ENCODE data around the gene MSMP. TPM values are rescaled to one million over a fixed set of nuclear protein-coding genes. Genes with fewer than 3 reads are reported as not detected.

MSMP gene
- total RNA-seq, 1 experiment from 2014 or later: not detected

DNA sequence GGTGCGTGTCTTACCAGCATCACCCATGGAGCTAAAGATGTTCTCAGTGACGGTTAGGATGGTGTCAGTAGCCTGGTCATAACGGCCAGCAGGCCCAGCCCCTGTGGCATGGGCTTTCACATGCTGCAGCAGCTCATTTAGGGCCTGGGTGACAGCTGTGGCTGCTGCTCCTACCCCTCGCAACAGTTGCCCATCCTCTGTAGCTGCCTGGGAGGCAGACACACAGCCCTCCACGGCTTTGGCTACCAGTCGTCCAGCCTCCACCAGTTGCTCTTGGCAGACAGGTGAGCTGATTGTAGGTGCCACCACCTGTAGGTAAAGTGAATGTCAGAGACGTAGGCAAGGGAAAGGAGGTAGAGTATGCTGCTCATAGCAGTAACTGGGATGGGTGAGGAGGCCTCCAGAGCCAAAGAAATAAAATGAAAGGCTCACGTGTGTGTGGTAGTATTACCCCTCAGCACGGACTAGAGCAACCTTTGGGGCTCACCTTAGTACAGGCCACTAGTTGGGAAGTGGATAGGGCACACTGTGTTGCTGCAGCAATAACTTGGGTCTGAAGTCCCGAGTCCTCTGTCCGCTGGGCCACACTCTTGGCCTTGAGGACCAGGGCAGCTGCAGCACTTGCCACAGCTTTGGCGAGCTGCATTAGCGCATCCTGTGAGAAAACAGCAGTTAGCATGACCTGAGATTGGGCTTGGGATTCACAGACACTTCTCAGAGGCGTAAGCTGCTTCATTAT is 36.8 kb downstream of the MSMP start:
- no peak for TF ChIP-seq EZH2 (IDR thresholded peaks at IDR 0.05; ENCODE audit: low read depth)
- TF ChIP-seq, protein P1, sequence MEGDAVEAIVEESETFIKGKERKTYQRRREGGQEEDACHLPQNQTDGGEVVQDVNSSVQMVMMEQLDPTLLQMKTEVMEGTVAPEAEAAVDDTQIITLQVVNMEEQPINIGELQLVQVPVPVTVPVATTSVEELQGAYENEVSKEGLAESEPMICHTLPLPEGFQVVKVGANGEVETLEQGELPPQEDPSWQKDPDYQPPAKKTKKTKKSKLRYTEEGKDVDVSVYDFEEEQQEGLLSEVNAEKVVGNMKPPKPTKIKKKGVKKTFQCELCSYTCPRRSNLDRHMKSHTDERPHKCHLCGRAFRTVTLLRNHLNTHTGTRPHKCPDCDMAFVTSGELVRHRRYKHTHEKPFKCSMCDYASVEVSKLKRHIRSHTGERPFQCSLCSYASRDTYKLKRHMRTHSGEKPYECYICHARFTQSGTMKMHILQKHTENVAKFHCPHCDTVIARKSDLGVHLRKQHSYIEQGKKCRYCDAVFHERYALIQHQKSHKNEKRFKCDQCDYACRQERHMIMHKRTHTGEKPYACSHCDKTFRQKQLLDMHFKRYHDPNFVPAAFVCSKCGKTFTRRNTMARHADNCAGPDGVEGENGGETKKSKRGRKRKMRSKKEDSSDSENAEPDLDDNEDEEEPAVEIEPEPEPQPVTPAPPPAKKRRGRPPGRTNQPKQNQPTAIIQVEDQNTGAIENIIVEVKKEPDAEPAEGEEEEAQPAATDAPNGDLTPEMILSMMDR (conservative IDR thresholded peaks at IDR 0.05): no peak
- H3K27ac ChIP-seq: no peak overlapping the region
- ChIA-PET CTCF (no interaction called here), POLR2A (ENCODE audit: unreplicated experiment) (interaction anchor here (0.6 kb wide), 1 partner anchor 636 kb away, joined by 20 read pairs; no protein-coding TSS in a partner anchor)
- H3K4me3 ChIP-seq: no peak overlapping the region
- H3K36me3 ChIP-seq (ENCODE audit: low read depth): peaks cover 4% of the 10 kb centered on the region; the same call in 1 of the 2 replicates
- intact Hi-C loops (cut with micrococcal nuclease; ENCODE audit: unreplicated experiment): no loop called here
- H3K9me2 ChIP-seq (ENCODE audit: insufficient read depth): no peaks in the 10 kb centered on the region
- BruUV-seq (replicated peaks): no TSS peak
- no peak for DNase-seq
- H3K79me2 ChIP-seq (ENCODE audit: low read depth): no peaks in the 10 kb centered on the region
- H3K4me2 ChIP-seq: no peak overlapping the region
- peaks cover 8% of the 10 kb centered on the region; the same call in 1 of the 2 replicates for H3F3A ChIP-seq (ENCODE audit: insufficient read depth, low read depth)
- no peaks in the 10 kb centered on the region for H3K27me3 ChIP-seq (ENCODE audit: insufficient read depth, low read depth)
- no peaks in the 10 kb centered on the region for H4K20me1 ChIP-seq (ENCODE audit: insufficient read depth)
- no peaks in the 10 kb centered on the region for H3K9me3 ChIP-seq (ENCODE audit: insufficient read depth, low read depth)
- H2AFZ ChIP-seq: no peak overlapping the region
- peaks cover 8% of the 10 kb centered on the region for H3K4me1 ChIP-seq (replicated peaks; ENCODE audit: insufficient read depth)

DNA sequence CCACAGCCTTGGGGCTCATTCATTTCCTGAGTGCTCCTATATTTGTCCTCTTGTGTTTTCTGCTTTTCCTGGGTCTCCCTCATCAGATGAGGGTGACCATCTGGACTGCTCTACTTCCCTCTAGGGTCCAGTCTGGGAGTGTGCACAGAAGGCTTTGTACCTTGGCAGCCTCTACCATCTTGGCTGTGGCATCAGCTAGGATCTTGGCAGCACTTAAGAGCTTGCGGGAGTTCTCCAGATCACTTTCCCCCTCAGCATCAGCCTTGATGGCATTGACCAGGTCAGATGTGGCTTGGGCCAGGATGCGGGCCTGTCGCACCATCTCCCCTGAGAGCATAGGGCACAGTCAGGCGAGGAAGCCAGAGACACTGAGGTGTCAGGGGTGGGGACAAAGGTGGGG is 37.8 kb downstream of the MSMP start:
- intact Hi-C loops (cut with micrococcal nuclease; ENCODE audit: unreplicated experiment): no loop called here
- Histone ChIP-seq H3K4me2 (no peak overlapping the region), H3F3A (ENCODE audit: insufficient read depth, low read depth) (peaks cover 17% of the 10 kb centered on the region), H3K36me3 (ENCODE audit: low read depth) (peaks cover 4% of the 10 kb centered on the region; the same call in 1 of the 2 replicates), H3K4me3 (no peak overlapping the region), H3K27ac (no peak overlapping the region), H2AFZ (no peak overlapping the region), H3K79me2 (ENCODE audit: low read depth) (no peaks in the 10 kb centered on the region), H3K9me2 (ENCODE audit: insufficient read depth) (no peaks in the 10 kb centered on the region), H4K20me1 (ENCODE audit: insufficient read depth) (no peaks in the 10 kb centered on the region), H3K4me1 (replicated peaks; ENCODE audit: insufficient read depth) (peaks cover 19% of the 10 kb centered on the region), H3K27me3 (ENCODE audit: insufficient read depth, low read depth) (no peaks in the 10 kb centered on the region), H3K9me3 (ENCODE audit: insufficient read depth, low read depth) (no peaks in the 10 kb centered on the region)
- no TSS peak for BruUV-seq (replicated peaks)
- ChIA-PET POLR2A (ENCODE audit: unreplicated experiment) (interaction anchor here (0.7 kb wide), 1 partner anchor 33 kb away, joined by 3 read pairs; no protein-coding TSS in a partner anchor), CTCF (no interaction called here)
- no peak for DNase-seq
- TF ChIP-seq EZH2 (IDR thresholded peaks at IDR 0.05; ENCODE audit: low read depth): no peak
- TF ChIP-seq, protein P1 (conservative IDR thresholded peaks at IDR 0.05): no peak

DNA sequence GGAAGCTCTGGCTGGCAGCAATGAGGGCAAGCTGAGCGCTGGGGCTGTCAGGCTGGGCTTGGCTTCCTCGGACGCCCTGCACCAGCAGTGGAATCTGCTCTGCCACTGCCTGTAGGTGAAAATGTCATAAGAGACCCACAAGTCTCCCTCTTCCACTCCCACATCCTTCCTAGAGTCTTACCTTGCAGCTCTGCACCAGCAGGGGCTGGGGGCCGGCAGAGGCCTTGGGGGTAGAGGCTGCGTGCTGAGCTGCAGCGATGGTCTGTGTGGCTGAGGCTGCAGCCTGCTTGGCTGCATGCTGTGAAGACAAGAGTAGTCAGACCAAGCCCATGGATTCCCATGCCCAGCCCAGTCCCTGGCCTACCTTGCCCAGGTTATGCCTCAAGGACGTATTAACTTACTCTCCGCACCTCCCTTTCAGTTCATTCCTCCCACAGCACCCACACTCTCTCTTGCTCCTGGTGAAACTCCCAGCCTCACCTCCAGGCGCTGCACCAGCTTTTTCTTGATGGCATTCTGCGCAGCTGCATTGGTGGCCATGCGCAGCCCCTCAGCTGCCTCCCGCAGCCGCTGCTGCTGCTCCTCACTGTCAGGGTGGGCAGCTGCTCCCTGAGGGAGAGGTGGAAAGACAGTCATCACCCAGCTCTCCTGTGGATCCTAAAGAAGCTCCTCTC is 39.4 kb downstream of the MSMP start:
- Histone ChIP-seq H3K4me3 (no peak overlapping the region), H3K4me2 (no peak overlapping the region), H3K79me2 (ENCODE audit: low read depth) (no peaks in the 10 kb centered on the region), H3K27me3 (ENCODE audit: insufficient read depth, low read depth) (no peaks in the 10 kb centered on the region), H3K36me3 (ENCODE audit: low read depth) (peaks cover 4% of the 10 kb centered on the region; the same call in 1 of the 2 replicates), H4K20me1 (ENCODE audit: insufficient read depth) (no peaks in the 10 kb centered on the region), H2AFZ (no peak overlapping the region), H3F3A (ENCODE audit: insufficient read depth, low read depth) (peaks cover 19% of the 10 kb centered on the region), H3K9me2 (ENCODE audit: insufficient read depth) (no peaks in the 10 kb centered on the region), H3K4me1 (replicated peaks; ENCODE audit: insufficient read depth) (peaks cover 21% of the 10 kb centered on the region), H3K27ac (no peak overlapping the region), H3K9me3 (ENCODE audit: insufficient read depth, low read depth) (no peaks in the 10 kb centered on the region)
- no TSS peak for BruUV-seq (replicated peaks)
- ChIA-PET CTCF (interaction anchor here (0.6 kb wide), 1 partner anchor 1070 kb away, joined by 3 read pairs; no protein-coding TSS in a partner anchor), POLR2A (ENCODE audit: unreplicated experiment) (no interaction called here)
- DNase-seq: no peak
- no peak for TF ChIP-seq EZH2 (IDR thresholded peaks at IDR 0.05; ENCODE audit: low read depth)
- TF ChIP-seq, protein P1 (conservative IDR thresholded peaks at IDR 0.05): no peak
- intact Hi-C loops (cut with micrococcal nuclease; ENCODE audit: unreplicated experiment): no loop called here

All from PC-9 (cell line).